Stimulated activated CD8-positive, alpha-beta memory T cell treated with anti-CD3 and anti-CD28 coated beads, Interleukin-12 subunit alpha, Interleukin-12 subunit beta, amount 100 ng/mL, for 24 hours (primary cell): ENCODE results near the gene PLS3.
"Not testable (repeated sequence)": the region's sequence is repeated elsewhere in the genome, so short reads cannot be mapped to it uniquely, and the experiment has no call there.

Experiments
- DNase-seq: peaks from one replicate; pipeline ENCODE4 v3.0.0-alpha.2; 2020; ENCODE audit errors: extremely low read depth

PLS3 gene

GRCh38 chrX:115560978-115561604, at the start of gene PLS3:
TSS of gene PLS3 (plus strand) at chrX:115561174. CDS start at chrX:115610251, 49,077 bp downstream.
- DNase-seq = no peak

- no peak for DNase-seq
These were observed 42.9 kb upstream of the PLS3 start for GRCh38 chrX:115518113-115518512.

DNA sequence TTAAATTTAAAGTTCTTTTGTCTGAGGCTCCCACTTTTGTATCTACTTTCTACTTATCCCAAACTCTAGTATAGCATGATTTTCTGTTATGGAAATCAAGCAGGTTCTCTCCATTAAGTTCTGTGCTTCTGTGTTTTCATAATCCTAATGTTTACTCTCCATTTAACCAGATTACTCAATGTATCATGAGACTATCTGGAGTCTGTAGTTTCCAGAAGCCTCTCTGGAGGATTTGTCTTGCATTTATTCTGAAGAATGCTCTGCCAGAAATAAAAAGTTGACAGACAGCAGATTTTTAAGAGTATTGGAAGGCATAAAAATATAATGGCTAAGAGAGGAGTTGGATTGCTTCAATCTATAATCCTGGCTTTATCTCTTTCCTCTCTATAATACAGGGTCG, 39.2 kb upstream of the PLS3 start:
- DNase-seq = no peak

- no peak for DNase-seq
These were observed 38.0 kb upstream of the PLS3 start for GRCh38 chrX:115522952-115523351.

DNA sequence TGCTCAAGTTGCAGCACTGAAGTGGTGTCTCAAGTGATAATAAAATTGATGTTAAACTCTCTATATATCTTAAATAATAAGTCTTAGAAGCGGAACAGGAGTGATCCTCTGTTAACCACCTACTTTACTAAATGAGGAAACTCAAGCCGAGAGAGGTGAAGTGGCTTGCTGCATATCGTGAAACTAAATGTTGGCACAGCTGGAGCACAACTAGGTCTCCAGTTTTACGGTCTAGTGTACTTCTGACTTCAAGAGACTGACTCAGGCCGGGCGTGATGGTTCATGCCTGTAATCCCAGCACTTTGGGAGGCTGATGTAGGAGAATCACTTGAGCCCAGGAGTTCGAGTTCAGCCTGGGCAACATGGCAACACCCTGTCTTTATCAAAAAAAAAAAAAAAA, 35.5 kb upstream of the PLS3 start:
- DNase-seq = no peak

GRCh38 chrX:115531818-115532403, 29.1 kb upstream of the PLS3 start:
- no peak for DNase-seq

DNA sequence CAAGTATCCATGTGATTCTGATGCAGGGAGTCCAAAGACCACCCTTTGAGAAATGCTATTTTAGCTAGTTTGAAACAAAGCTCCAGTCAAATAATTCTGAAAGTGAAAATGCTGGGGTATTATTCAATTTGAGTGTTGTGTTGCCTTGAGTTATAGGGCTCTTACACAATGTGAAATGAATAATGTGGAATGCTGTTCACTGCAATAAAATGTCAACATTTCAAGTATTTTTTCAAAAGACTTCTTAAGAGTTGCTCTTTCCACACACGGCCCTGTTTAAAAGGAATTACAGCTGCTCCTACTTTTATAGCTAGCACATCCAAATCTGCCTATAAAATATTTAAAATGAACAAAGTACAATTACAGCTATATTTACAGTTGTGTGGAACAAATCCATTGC, 27.5 kb upstream of the PLS3 start:
- DNase-seq = no peak

- DNase-seq = no peak
These were observed 26.6 kb upstream of the PLS3 start for GRCh38 chrX:115534383-115534782.

- DNase-seq = no peak
These were observed 25.6 kb upstream of the PLS3 start for GRCh38 chrX:115535421-115535820.

DNA sequence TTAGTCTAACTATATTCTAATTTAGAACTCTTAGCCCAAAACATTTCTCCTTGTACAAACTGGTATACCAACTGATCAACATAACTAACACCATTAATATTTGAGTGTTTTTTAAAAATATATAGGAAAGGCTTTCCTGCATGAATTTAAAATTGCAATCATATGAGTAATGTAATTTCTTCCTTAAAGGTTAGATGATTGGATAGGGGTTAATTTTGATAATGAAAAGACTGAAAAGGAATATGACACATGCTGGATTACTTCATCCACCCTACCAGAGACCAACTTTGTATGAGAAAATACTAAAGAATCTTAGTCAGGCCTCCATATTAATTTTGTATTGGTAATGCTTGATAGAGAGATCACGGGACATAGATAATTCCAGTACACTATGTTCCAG, 25.1 kb upstream of the PLS3 start:
- no peak for DNase-seq

DNA sequence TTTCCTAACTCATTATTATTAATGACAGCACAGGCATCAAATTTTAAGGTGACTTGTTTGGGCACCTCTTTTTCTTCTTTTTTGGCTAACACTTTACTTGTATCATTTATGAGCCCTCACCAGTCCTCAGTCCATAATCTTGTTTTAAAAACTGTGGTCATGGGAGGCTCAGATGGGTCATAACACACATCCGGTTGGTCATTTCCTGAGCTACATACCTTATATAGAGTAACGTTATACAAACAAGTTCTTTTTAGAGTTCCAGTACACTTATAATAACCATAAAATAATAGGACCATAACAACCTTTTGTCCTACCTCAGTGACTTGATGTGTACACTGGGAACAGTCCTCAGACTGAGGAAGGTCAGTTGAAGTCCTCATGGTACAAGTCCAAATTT, 21.1 kb upstream of the PLS3 start:
- no peak for DNase-seq

DNA sequence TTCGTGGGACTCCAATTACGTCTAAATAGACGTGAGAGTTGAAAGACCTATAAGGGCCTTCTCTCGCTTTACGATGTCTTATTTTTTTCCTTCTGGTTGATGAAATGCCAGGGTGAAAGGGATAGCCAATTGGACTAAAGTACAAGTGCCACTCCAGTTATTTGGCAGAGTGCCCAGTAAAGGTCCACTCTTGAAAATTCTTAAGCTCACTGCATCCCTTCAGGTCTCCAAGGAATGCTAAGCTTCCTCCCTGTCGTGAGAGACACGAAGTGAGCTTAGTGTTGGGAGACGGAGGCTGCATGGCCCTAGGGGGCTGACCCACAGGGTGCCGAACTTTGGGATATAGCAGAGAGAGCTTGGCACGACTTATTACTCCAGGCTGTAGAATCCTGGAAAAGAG, 19.9 kb upstream of the PLS3 start:
- not testable (repeated sequence) for DNase-seq

GRCh38 chrX:115547448-115547847, 13.5 kb upstream of the PLS3 start:
- no peak for DNase-seq

- no peak for DNase-seq
These were observed 12.0 kb upstream of the PLS3 start for GRCh38 chrX:115549008-115549407.

DNA sequence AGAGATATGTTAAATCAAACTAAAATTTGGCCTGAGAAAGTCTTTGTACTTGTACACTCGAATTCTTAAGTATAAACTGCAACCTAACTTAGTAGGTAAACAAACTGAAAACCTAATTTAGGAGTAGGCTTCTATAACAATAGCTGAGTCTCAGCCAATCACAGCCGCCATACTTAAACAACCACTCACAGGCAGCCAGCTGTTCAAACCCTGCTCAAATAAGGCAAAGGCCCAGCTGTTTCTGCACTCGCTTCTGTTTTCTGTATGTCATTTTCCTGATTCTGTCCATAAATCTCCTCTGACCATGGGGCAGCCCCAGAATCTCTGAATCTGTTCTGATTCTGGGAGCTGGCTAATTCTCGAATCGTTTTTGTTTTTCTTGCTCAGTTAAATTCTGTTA, 7.8 kb upstream of the PLS3 start:
- no peak for DNase-seq

DNA sequence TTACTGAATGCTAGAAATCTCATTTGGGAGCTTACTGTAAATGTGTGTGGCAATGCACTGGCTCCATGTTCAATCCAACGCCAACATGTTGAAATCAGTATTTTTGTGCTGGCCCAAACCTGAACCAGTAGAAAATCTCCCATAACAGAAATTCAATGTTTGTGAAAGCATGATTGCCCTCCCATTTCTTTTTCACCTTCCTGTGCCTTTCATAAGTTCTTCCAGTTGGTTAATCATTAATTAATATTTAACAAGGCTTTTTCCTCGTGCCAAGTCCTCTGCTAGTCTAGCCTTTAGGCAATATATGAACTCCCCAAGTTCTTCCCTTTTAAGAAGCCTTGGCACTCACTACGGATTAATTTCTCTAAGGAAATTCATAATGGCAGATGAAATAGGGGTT, 1.3 kb upstream of the PLS3 start:
- no peak for DNase-seq

DNA sequence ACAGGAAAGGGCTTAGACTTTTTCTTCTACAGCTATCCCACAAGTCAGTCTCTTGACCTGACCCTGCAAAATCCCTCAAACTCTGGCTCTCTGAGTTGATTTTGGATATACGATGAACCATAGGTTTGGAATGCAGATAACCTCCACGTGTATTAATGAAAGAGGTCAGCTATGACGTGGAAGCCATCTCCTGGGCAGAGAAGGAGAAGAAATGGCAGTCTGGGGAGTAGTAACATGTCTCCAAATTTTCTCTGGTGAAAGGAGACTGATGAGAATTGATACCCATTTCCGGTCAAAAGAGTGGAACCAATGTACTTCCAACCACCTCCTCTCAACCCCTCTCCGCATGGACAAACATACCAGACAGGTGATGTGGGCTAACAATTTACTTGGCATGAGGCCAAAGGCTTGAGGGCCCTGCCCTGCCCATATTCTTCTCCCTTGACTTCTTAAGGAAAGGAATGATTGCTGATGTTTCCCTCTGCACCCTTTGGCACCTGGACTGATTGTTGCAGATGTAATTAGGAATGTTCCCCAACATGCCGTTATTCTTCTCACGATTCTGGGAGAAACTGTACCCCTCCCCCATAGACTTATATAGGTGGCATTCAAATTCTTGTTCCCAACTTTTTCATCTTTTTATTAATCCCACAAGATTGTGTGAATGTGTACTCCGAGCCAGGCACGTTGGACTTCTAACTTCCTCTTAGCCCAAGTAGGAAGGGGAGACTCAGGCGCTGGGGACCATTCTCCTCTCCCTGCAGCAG, 580 bp upstream of the PLS3 start:
- DNase-seq = no peak

- no peak for DNase-seq
These were observed 868 bp downstream of the PLS3 start for GRCh38 chrX:115561605-115562479.

DNA sequence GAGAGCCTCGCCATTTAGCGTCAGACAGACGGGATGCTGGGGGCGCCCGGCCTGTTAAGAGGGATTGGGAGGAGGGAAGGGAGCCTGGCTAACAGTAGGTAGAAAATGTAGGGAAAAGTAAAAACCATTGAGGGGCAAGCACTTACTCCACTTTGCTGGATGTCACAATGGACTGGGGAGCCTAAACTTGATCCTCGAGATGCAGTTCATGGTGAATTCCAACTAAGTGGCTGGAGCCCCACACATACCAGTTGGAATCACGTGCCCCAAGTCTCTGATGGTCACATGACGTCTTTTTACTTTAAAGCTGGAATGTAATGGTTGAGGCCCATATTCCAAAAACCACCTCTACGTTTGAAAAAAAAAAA, 1.5 kb downstream of the PLS3 start:
- DNase-seq = no peak

GRCh38 chrX:115563633-115564162, 2.7 kb downstream of the PLS3 start:
- DNase-seq = no peak

DNA sequence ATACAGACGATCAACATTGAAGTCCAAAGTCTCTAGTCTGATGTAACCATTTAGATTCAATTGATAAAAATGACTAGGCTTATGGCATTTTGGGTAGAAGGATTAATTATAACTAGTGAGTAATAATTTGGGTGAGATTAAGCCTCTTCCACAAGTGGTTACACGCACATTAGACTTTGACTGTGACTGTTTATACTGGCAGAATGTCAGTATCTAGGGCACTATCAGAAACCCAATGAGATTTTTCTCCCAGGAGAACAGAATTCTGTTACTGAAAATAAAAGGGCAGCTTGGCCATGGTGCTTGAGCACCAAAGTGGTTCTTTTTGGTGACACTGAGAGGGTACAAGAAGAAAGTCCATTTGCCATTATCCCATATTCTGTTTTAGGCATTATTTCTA, 3.3 kb downstream of the PLS3 start:
- DNase-seq = no peak

DNA sequence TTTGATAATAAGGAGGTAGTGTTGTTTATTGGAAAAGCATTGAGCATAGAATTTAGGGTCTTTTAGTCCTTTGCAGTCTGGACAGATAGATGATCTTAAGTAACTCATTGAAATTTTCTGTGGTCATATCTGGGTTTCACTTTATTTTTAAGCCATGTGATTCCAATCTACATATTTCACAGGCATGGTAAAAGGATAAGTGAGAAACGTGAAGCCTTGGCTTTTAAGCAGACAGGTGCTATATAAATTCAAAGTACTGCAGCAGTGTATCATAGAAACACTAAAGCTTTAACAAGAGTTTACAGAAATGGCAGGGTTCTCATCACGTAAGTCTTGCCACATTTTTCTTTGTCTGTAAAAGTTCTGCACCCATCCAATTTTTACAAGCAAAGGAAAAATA, 4.9 kb downstream of the PLS3 start:
- DNase-seq = no peak
